LNCaP clone FGC (cell line): Measurements from ENCODE around the gene KCNF1.

Experiments used
- DNase-seq: peaks from one replicate; pipeline ENCODE4 v3.0.0-alpha.2; 2011; ENCODE audit warnings: low read depth
- H3K4me3 ChIP-seq: 2 replicates; pipeline ENCODE4 v1.5.1; 2011; ENCODE audit warnings: mild to moderate bottlenecking, low read depth, low read length, control low read depth
- TF ChIP-seq, protein P1 (sequence below): IDR thresholded peaks from 2 replicates; pipeline ENCODE4 v1.5.1; 2012; ENCODE audit warnings: mild to moderate bottlenecking; ENCODE audit not compliant: control insufficient read depth, insufficient read depth; ENCODE audit errors: extremely low read depth

KCNF1 gene

GRCh38 chr2:10892316-10892715, 19.4 kb upstream of the KCNF1 start:
- H3K4me3 ChIP-seq = no peak overlapping the region
- TF ChIP-seq, protein P1, sequence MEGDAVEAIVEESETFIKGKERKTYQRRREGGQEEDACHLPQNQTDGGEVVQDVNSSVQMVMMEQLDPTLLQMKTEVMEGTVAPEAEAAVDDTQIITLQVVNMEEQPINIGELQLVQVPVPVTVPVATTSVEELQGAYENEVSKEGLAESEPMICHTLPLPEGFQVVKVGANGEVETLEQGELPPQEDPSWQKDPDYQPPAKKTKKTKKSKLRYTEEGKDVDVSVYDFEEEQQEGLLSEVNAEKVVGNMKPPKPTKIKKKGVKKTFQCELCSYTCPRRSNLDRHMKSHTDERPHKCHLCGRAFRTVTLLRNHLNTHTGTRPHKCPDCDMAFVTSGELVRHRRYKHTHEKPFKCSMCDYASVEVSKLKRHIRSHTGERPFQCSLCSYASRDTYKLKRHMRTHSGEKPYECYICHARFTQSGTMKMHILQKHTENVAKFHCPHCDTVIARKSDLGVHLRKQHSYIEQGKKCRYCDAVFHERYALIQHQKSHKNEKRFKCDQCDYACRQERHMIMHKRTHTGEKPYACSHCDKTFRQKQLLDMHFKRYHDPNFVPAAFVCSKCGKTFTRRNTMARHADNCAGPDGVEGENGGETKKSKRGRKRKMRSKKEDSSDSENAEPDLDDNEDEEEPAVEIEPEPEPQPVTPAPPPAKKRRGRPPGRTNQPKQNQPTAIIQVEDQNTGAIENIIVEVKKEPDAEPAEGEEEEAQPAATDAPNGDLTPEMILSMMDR = no peak
- DNase-seq = no peak

DNA sequence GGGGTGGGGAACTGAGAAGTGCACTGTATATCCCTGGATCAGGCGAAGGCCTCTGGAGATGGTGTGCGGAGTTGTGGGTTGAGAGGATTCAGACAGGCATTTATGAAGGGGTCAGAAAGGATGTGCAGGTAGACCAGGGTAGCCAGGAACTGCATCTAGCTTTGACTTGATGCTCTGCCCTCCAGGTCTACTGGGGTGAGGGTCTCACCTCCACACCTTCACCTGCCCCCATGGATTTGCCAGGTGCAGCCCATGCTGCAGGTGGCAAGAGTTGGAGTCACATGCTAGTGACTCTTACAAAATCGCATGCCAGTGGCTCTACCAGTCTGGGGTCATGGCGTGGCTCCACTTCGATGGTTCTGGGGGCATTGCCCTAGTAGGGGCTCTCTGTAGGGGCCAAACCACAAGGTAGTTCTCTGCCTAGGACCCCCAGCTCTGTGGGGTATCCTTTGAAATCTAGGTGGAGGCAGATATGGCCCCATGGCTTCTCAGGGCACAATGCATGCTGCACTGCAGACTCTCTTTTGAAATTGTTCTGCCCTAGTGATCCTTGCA, 18.9 kb upstream of the KCNF1 start:
- DNase-seq = no peak
- no peak overlapping the region for H3K4me3 ChIP-seq
- TF ChIP-seq, protein P1 = no peak

GRCh38 chr2:10894264-10894935, 17.3 kb upstream of the KCNF1 start:
- H3K4me3 ChIP-seq = no peak overlapping the region
- TF ChIP-seq, protein P1 = no peak
- DNase-seq = no peak

DNA sequence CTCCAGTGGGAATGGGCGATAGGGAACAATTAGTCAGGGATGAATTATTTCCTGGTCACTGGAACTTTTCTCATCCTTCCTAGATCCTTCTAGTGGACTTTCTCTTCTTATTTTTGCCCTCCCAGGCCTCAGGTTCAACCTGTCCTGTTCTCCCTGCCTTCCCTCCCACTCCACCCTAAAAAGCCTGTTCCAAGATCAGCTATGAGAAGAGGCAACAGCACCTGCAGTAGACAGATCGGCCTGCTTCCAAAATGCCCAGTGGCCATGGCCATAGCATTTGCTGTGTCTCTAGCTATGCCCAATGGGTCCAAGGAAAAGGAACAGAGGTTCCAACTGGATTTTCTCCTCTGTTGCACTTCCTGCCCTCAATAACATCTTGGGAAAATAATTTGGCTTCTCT, 16.5 kb upstream of the KCNF1 start:
- no peak for DNase-seq
- no peak overlapping the region for H3K4me3 ChIP-seq
- TF ChIP-seq, protein P1 = no peak

GRCh38 chr2:10897956-10898355, 13.8 kb upstream of the KCNF1 start:
- TF ChIP-seq, protein P1 = no peak
- DNase-seq = no peak
- no peak overlapping the region for H3K4me3 ChIP-seq

GRCh38 chr2:10900216-10901109, 11.3 kb upstream of the KCNF1 start:
- no peak overlapping the region for H3K4me3 ChIP-seq
- TF ChIP-seq, protein P1 = peak; percentile 50
- DNase-seq = no peak
